Progenitor cell of endocrine pancreas (in vitro differentiated cells): ENCODE measurements around the gene ZSWIM6. TPM values are rescaled to one million over a fixed set of nuclear protein-coding genes. Genes with fewer than 3 reads are reported as not detected.
A peak's percentile ranks its signal among the peaks of the same experiment; 100 is the strongest.

Experiments
- DNase-seq: peaks from one replicate; pipeline ENCODE4 v3.0.0; 2021; ENCODE audit warnings: low spot score; ENCODE audit not compliant: unreplicated experiment
- H3K27ac Mint-ChIP-seq: 2 replicates; pipeline ENCODE4 v1.8.0; 2021; ENCODE audit warnings: mild to moderate bottlenecking, moderate library complexity, mixed read lengths
- H3K27me3 Mint-ChIP-seq: 2 replicates; pipeline ENCODE4 v1.8.0; 2021; ENCODE audit warnings: mixed read lengths
- H3K36me3 Mint-ChIP-seq: 2 replicates; pipeline ENCODE4 v1.8.0; 2022; ENCODE audit warnings: mixed read lengths; ENCODE audit not compliant: insufficient read depth
- H3K4me1 Mint-ChIP-seq: 2 replicates; pipeline ENCODE4 v1.8.0; 2021; ENCODE audit warnings: low read depth, mixed read lengths
- H3K4me3 Mint-ChIP-seq: 2 replicates; pipeline ENCODE4 v1.8.0; 2021; ENCODE audit warnings: low read depth, mild to moderate bottlenecking, moderate library complexity, mixed read lengths
- H3K9me3 Mint-ChIP-seq: 2 replicates; pipeline ENCODE4 v1.8.0; 2021; ENCODE audit warnings: low read depth, mixed read lengths
- total RNA-seq: library from RNA; stranded (reverse); gene quantifications from 2 replicates; pipeline ENCODE4 v1.2.1, GENCODE V29; 2021
- TF ChIP-seq, protein P1 (sequence below): fragments of 200-600 bp; sonication (generic); IDR thresholded peaks from one replicate; pipeline ENCODE4 v1.5.0; 2021; ENCODE audit warnings: antibody characterized with exemption, mild to moderate bottlenecking; ENCODE audit not compliant: unreplicated experiment

Gene ZSWIM6
- total RNA-seq, 1 donor from 2014 or later: 35.2 TPM

DNA sequence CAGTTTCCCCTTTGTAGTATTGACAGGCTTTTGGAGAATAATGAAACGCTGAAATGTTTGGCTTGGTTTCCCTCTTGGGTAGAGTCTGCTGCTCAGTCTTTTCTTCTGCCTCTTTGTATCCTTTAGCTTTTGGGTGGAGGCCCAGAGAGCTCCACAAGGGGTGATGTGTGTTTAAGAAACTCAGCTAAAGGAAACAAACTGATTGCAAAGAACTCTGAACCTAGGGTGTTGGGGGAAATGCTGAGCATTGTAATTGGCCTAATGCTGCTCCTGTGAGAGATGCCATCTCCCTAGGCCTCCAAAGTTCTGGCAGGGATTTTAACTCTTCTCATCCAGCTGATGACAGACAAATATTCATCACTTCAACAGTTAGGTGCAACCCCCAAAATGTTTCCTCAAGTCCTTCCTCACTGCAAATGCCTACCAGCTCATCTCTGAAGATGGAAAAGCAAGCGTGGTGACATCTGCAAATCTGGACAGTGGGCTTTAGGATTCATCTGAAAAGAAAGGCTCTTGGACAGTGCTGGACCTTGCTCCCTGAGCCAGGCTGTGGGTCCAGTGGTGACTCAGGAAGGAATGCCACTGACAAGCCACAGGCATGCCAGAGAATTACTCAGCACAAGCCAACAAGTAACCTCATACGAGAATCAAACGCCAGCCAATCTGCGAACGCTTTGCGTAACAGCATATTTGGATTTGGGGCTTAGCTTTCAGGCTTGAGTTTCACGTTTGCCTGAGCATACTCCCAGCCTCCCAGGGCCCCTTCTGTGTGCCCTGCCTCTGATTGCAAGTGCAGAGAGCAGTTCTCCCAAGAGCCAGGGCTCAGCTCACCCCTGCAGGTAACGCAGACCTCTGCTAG, 30.5 kb upstream of the ZSWIM6 start:
- Mint-ChIP-seq H3K4me3 (no peak overlapping the region), H3K36me3 (no peaks in the 10 kb centered on the region), H3K27ac (peak overlapping the region; percentile 77), H3K9me3 (no peaks in the 10 kb centered on the region), H3K4me1 (peaks cover 29% of the 10 kb centered on the region), H3K27me3 (peaks cover 2% of the 10 kb centered on the region)
- TF ChIP-seq, protein P1, sequence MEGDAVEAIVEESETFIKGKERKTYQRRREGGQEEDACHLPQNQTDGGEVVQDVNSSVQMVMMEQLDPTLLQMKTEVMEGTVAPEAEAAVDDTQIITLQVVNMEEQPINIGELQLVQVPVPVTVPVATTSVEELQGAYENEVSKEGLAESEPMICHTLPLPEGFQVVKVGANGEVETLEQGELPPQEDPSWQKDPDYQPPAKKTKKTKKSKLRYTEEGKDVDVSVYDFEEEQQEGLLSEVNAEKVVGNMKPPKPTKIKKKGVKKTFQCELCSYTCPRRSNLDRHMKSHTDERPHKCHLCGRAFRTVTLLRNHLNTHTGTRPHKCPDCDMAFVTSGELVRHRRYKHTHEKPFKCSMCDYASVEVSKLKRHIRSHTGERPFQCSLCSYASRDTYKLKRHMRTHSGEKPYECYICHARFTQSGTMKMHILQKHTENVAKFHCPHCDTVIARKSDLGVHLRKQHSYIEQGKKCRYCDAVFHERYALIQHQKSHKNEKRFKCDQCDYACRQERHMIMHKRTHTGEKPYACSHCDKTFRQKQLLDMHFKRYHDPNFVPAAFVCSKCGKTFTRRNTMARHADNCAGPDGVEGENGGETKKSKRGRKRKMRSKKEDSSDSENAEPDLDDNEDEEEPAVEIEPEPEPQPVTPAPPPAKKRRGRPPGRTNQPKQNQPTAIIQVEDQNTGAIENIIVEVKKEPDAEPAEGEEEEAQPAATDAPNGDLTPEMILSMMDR: no peak
- no peak for DNase-seq

DNA sequence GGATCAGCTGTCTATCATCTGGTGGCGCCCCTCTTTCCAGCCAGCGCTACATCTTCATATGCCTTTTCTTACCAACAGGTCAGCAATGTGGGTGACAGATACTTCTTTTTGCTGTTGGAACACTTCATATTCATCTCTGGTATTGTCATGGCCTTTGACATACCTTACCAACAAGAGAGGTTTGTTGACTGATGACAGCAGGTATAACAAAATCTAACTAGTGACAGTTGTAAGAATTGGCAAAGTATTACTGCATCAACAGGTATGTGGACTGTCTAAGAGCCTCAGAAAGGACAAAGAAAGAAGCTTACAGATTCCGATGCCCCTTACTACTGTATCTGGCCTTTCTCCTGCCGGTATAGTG, 29.9 kb upstream of the ZSWIM6 start:
- Mint-ChIP-seq H3K27me3 (peaks cover 5% of the 10 kb centered on the region), H3K9me3 (no peaks in the 10 kb centered on the region), H3K4me1 (peaks cover 27% of the 10 kb centered on the region), H3K27ac (peak overlapping the region; percentile 77), H3K4me3 (no peak overlapping the region), H3K36me3 (no peaks in the 10 kb centered on the region)
- no peak for DNase-seq
- TF ChIP-seq, protein P1: no peak

DNA sequence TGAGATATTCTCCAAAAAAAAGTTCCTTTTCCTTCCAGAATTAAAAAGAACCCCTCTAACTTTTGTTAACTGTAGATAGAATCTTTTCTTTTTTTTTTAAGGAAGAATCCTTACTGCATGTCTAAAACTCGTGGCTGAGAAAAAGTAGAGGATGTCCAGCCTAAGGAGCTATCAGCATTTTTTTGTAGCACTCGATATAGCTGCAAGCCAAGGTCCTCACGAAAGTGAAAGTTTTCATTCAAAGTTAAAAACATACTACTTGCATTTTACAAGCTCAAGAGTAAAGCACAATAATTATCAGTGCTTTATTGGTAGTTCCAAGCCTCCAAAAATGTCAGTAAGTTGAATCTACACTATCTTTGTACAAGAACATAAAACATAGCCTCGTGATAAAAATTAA, 28.7 kb upstream of the ZSWIM6 start:
- Mint-ChIP-seq H3K36me3 (no peaks in the 10 kb centered on the region), H3K27me3 (peaks cover 15% of the 10 kb centered on the region), H3K9me3 (no peaks in the 10 kb centered on the region), H3K4me3 (no peak overlapping the region), H3K27ac (no peak overlapping the region), H3K4me1 (peaks cover 25% of the 10 kb centered on the region)
- no peak for DNase-seq
- TF ChIP-seq, protein P1: no peak

DNA sequence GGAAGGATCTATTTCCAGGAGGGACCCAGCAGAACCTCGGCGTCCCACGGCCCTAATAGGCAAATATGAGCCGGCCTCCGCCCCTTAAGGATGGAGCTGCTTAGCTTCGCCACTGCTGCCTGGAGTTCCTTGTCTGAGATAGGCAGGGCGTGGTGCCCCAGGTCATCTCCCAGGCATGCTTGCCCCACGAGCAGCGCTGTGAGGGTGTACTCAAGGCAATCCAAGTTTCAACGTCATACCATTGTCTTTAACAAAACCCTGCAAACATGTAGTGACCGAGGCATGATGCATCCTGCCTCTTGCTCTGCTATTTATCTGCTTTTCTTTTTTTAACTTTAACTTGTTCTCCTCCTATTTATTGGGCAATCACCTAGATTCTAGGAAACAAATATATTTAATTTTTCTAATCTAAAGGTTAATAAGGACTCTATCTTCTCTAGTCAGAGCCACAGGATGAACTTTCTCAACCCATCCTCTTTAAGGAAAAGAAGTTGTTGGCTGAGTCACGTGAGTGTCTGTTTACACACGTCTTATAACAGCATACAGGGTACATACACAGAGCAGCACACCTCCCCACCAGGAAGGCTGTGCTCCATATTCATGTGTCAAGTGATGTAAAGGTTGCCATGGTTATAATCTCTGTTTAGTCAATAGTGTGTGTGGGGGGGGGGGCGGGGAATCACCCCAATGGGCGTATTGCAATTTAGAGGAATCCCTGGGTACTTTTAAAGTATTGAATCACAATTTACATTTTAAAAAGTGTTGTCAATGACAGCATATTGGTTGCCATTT, 27.3 kb upstream of the ZSWIM6 start:
- peak overlapping the region; percentile 67 for H3K27ac Mint-ChIP-seq
- H3K4me1 Mint-ChIP-seq: peaks cover 23% of the 10 kb centered on the region

DNA sequence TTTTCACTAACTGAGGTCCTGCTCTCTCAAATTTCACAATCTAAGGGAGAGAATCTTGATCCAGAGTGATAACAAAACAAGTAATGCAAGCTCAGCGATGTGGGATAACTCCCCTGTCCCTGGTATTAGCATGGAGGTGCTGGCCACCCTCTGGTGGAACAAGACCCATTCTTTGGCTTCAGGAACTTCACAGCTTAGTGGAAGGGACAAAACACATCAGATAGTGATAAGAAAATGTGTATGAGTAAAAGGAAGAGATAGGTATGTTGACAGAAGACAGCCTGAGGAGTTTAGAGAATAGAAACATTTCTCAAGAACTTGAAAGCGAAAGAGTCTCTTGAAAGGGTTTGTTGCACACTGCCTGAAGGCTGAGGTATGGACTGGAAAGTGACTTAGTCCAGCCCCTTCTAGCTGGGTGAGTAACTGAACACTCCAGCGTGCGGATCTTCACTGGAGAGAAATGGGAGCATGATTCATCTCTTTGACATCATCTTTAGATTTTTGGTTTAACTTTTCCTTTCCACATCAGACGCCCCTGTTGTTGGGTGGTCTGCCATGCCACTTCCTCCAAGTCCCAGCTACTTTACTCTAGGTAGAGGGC, 25.4 kb upstream of the ZSWIM6 start:
- H3K9me3 Mint-ChIP-seq: no peaks in the 10 kb centered on the region
- H3K36me3 Mint-ChIP-seq: no peaks in the 10 kb centered on the region
- H3K27ac Mint-ChIP-seq: no peak overlapping the region
- TF ChIP-seq, protein P1: no peak
- H3K4me1 Mint-ChIP-seq: peaks cover 22% of the 10 kb centered on the region
- no peak for DNase-seq
- peaks cover 25% of the 10 kb centered on the region for H3K27me3 Mint-ChIP-seq
- no peak overlapping the region for H3K4me3 Mint-ChIP-seq

More for the DNA sequence above, 27.3 kb upstream of the ZSWIM6 start:
- H3K36me3 Mint-ChIP-seq: no peaks in the 10 kb centered on the region
- H3K27me3 Mint-ChIP-seq: peaks cover 25% of the 10 kb centered on the region
- H3K9me3 Mint-ChIP-seq: no peaks in the 10 kb centered on the region
- DNase-seq: no peak
- TF ChIP-seq, protein P1: no peak
- no peak overlapping the region for H3K4me3 Mint-ChIP-seq
